Natural killer cell (primary cell): ENCODE data around the gene CSMD2. TPM values are rescaled to one million over a fixed set of nuclear protein-coding genes. Genes with fewer than 3 reads are reported as not detected.

Experiments
- ATAC-seq, 3 donors: fragments of 150-1000 bp in 2 of 3; fragments of 200-7000 bp in 1 of 3; cut with Tn5 transposase; 1 replicate in 1 of 3; 2 replicates in 2 of 3; pipeline ENCODE4 v1.10.0; 2021; ENCODE audit warnings: mild to moderate bottlenecking in 2 of 3, moderate library complexity in 2 of 3
- DNase-seq, 2 donors: peaks; one replicate each; pipeline versions ENCODE4 v3.0.0 to v3.0.0-alpha.2; 2013 to 2021; ENCODE audit warnings: mixed read lengths in 1 of 2
- H3K27ac ChIP-seq: one replicate; pipeline ENCODE4 v1.5.1; 2013; ENCODE audit warnings: mild to moderate bottlenecking, low read length
- H3K27me3 ChIP-seq: one replicate; pipeline ENCODE4 v1.6.1; 2013; ENCODE audit warnings: low read length; ENCODE audit not compliant: control insufficient read depth, insufficient read depth
- H3K36me3 ChIP-seq: one replicate; pipeline ENCODE4 v1.6.1; 2013; ENCODE audit warnings: low read length; ENCODE audit not compliant: control insufficient read depth, insufficient read depth
- H3K4me1 ChIP-seq: one replicate; pipeline ENCODE4 v1.6.1; 2013; ENCODE audit warnings: low read length; ENCODE audit not compliant: control insufficient read depth, insufficient read depth
- H3K4me3 ChIP-seq: one replicate; pipeline ENCODE4 v1.5.1; 2013; ENCODE audit warnings: low read length
- H3K9me3 ChIP-seq: one replicate; pipeline ENCODE4 v1.6.1; 2013; ENCODE audit warnings: low read length; ENCODE audit not compliant: control insufficient read depth, insufficient read depth
- H3K27ac Mint-ChIP-seq, 2 donors: one replicate each; pipeline ENCODE4 v1.8.0; 2022; ENCODE audit warnings: mild to moderate bottlenecking in 2 of 2, mixed read lengths in 2 of 2, moderate library complexity in 1 of 2
- H3K27me3 Mint-ChIP-seq, 2 donors: one replicate each; pipeline ENCODE4 v1.8.0; 2022; ENCODE audit warnings: low read depth in 2 of 2, mixed read lengths in 2 of 2
- H3K36me3 Mint-ChIP-seq: one replicate; pipeline ENCODE4 v1.8.0; 2022; ENCODE audit warnings: mixed read lengths
- H3K4me1 Mint-ChIP-seq, 2 donors: one replicate each; pipeline ENCODE4 v1.8.0; 2022; ENCODE audit warnings: mixed read lengths in 2 of 2
- H3K4me3 Mint-ChIP-seq: one replicate; pipeline ENCODE4 v1.8.0; 2022; ENCODE audit warnings: mild to moderate bottlenecking, moderate library complexity, mixed read lengths
- H3K9me3 Mint-ChIP-seq, 2 donors: one replicate each; pipeline ENCODE4 v1.8.0; 2022; ENCODE audit warnings: mixed read lengths in 2 of 2
- CTCF ChIP-seq: fragments of 200-600 bp; IDR thresholded peaks from one replicate; pipeline ENCODE4 v1.8.0; 2022; ENCODE audit warnings: antibody characterized with exemption
- WGBS: methylation state at CpG from one replicate; pipeline ENCODE4 v1.1.7; 2013; ENCODE audit warnings: missing lambda C conversion rate; ENCODE audit not compliant: insufficient coverage; 5-methylcytosine and 5-hydroxymethylcytosine counted together
- intact Hi-C: fragments of 100-400 bp; cut with micrococcal nuclease; formaldehyde crosslinking; loops from one replicate; pipeline ENCODE4 v1.14.2; 2022
- total RNA-seq, 4 donors: library from RNA; stranded (reverse); fragments of 120-200 nt in 1 of 4; gene quantifications; one replicate each; pipeline versions ENCODE4 v1.2.3 to v1.2.4, GENCODE V29; 2013 to 2022

Gene CSMD2
- total RNA-seq, 3 donors from 2014 or later (not counting 1 experiment from before 2014, with no cell fraction given): not detected

GRCh38 chr1:33634143-33634542 lies 530.9 kb downstream of the CSMD2 start:
- intact Hi-C loops: loop anchor here (5.0 kb wide), 3 partner anchors 373 to 1108 kb away; no protein-coding TSS in a partner anchor

GRCh38 chr1:33633019-33633801 lies 531.8 kb downstream of the CSMD2 start:
- no peak overlapping the region for H3K4me3 ChIP-seq
- intact Hi-C loops: loop anchor here (5.0 kb wide), 3 partner anchors 374 to 1109 kb away; no protein-coding TSS in a partner anchor

More at GRCh38 chr1:33634143-33634542, 530.9 kb downstream of the CSMD2 start:
- Histone ChIP-seq H3K36me3 (no peaks in the 10 kb centered on the region), H3K4me3 (no peak overlapping the region), H3K27me3 (no peaks in the 10 kb centered on the region), H3K4me1 (peaks cover 6% of the 10 kb centered on the region), H3K27ac (no peak overlapping the region), H3K9me3 (no peaks in the 10 kb centered on the region)
- DNase-seq (no peak), ATAC-seq (no peak)
- Mint-ChIP-seq H3K27ac (no peak overlapping the region), H3K4me3 (no peak overlapping the region), H3K27me3 (peaks cover 30 to 43% of the 10 kb centered on the region in 2 donors), H3K9me3 (no peaks in the 10 kb centered on the region), H3K36me3 (no peaks in the 10 kb centered on the region), H3K4me1 (peaks cover 0 to 9% of the 10 kb centered on the region in 2 donors)
- TF ChIP-seq CTCF: no peak
- 93% methylated on average over 5 of the region's 5 CpGs for WGBS

GRCh38 chr1:33630686-33631085 lies 534.3 kb downstream of the CSMD2 start:
- Histone ChIP-seq H3K9me3 (no peaks in the 10 kb centered on the region), H3K36me3 (no peaks in the 10 kb centered on the region), H3K4me1 (peaks cover 6% of the 10 kb centered on the region), H3K27me3 (peaks cover 2% of the 10 kb centered on the region), H3K4me3 (no peak overlapping the region), H3K27ac (no peak overlapping the region)
- ATAC-seq (no peak), DNase-seq (no peak)
- Mint-ChIP-seq H3K36me3 (no peaks in the 10 kb centered on the region), H3K27ac (no peak overlapping the region), H3K27me3 (peaks cover 27 to 42% of the 10 kb centered on the region in 2 donors), H3K4me1 (peaks cover 0 to 9% of the 10 kb centered on the region in 2 donors), H3K9me3 (no peaks in the 10 kb centered on the region), H3K4me3 (no peak overlapping the region)
- no CpG with 5 or more reads among the region's 1 CpG for WGBS
- no peak for TF ChIP-seq CTCF
- intact Hi-C loops: loop anchor here (5.0 kb wide), 3 partner anchors 377 to 1112 kb away; no protein-coding TSS in a partner anchor

More at GRCh38 chr1:33633019-33633801, 531.8 kb downstream of the CSMD2 start:
- Mint-ChIP-seq H3K27ac (no peak overlapping the region), H3K27me3 (peaks cover 23 to 36% of the 10 kb centered on the region in 2 donors), H3K36me3 (no peaks in the 10 kb centered on the region), H3K4me3 (no peak overlapping the region), H3K9me3 (no peaks in the 10 kb centered on the region), H3K4me1 (peaks cover 0 to 9% of the 10 kb centered on the region in 2 donors)
- ATAC-seq (peak; percentile 92 to 100 (median 94)), DNase-seq (peak; percentile 75 to 89)
- Histone ChIP-seq H3K27ac (no peak overlapping the region), H3K27me3 (peaks cover 2% of the 10 kb centered on the region), H3K9me3 (no peaks in the 10 kb centered on the region), H3K4me1 (peaks cover 6% of the 10 kb centered on the region), H3K36me3 (no peaks in the 10 kb centered on the region)
- peak; percentile 96 for TF ChIP-seq CTCF
- WGBS: 35% methylated on average over 29 of the region's 29 CpGs
